NCI-H2081 (cell line): Measurements from ENCODE around the gene RSRC1.
"Not testable (repeated sequence)": the region's sequence is repeated elsewhere in the genome, so short reads cannot be mapped to it uniquely, and the experiment has no call there.

Experiments used
- DNase-seq, 2 experiments: peaks; one replicate each; lab custom pipeline; 2025; lab: John Stamatoyannopoulos, UW

RSRC1 gene

GRCh38 chr3:158329696-158330441, 220.0 kb downstream of the RSRC1 start:
- DNase-seq = not testable (repeated sequence)

DNA sequence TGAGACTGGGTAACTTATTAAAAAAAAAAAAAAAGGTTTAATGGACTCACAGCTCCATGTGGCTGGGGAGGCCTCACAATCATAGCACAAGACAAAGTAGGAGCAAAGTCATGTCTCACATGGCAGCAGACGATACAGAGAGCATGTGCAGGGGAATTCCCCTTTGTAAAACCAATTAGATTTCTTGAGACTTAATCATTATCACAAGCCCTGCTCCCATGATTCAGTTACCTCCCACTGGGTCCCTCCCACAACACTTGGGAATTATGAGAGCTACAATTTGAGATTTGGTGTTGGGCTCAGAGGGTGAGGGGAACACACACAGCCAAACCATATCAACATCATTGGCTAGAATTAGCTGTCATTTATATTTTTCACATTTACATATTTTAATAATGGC, 221.0 kb downstream of the RSRC1 start:
- no peak for DNase-seq

GRCh38 chr3:158333736-158334135, 223.8 kb downstream of the RSRC1 start:
- no peak for DNase-seq

GRCh38 chr3:158337110-158337509, 227.2 kb downstream of the RSRC1 start:
- DNase-seq = no peak

DNA sequence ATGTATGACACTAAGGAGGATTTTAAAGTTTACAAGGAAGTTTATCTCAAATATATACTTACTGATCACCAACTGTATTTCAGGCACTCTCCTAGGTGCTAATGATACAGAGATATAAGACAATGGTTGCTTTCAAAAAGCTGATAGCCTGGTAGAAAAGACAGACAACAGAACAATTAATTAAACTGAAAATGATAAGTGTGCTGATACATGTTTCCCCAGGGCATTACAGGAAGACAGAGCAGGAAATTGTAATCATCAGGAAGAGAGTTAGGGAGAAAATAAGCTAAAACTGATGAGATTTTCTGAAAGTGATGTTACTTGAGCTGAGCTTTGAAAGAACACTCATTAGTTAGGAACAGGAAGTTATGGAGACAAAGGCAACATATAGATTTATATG, 229.7 kb downstream of the RSRC1 start:
- no peak for DNase-seq

DNA sequence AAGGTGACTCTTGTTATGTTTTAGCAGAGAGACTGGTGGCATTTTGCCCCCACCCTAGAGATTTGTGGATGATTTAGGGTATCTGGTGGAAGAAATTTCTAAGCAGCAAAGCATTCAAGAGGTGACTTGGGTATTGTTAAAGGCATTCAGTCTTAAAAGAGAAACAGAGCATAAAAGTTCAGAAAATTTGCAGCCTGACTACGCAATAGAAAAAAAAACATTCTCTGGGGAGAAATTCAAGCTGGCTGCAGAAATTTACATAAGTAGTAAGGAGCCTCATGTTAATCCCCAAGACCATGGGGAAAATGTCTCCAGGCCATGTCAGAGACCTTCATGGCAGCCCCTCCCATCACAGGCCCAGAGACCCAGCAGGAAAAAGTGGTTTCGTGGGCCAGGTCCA, 231.1 kb downstream of the RSRC1 start:
- not testable (repeated sequence) for DNase-seq

- DNase-seq = no peak
Measured at GRCh38 chr3:158347966-158348365, 238.1 kb downstream of the RSRC1 start.

- no peak for DNase-seq
Measured at GRCh38 chr3:158350971-158351370, 241.1 kb downstream of the RSRC1 start.

DNA sequence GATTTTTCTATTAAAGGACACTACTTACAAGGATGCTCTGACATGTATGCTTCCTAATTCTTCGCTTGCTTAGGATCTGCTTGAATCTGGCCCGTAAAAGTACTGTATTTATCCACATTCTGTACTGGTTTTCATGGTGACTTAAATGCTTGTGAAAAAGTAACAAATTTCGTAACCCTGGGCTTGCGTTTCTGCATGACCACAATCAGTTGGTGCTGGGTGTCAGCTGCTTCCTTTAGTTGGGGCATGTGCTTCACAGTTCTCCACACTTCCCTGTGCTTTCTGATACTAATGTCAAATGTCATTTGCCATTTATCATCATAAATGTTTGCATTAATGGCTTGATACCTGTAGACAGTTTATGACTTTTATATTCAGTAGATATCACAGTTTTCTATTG, 242.7 kb downstream of the RSRC1 start:
- no peak for DNase-seq

GRCh38 chr3:158354713-158355112, 244.8 kb downstream of the RSRC1 start:
- no peak for DNase-seq

DNA sequence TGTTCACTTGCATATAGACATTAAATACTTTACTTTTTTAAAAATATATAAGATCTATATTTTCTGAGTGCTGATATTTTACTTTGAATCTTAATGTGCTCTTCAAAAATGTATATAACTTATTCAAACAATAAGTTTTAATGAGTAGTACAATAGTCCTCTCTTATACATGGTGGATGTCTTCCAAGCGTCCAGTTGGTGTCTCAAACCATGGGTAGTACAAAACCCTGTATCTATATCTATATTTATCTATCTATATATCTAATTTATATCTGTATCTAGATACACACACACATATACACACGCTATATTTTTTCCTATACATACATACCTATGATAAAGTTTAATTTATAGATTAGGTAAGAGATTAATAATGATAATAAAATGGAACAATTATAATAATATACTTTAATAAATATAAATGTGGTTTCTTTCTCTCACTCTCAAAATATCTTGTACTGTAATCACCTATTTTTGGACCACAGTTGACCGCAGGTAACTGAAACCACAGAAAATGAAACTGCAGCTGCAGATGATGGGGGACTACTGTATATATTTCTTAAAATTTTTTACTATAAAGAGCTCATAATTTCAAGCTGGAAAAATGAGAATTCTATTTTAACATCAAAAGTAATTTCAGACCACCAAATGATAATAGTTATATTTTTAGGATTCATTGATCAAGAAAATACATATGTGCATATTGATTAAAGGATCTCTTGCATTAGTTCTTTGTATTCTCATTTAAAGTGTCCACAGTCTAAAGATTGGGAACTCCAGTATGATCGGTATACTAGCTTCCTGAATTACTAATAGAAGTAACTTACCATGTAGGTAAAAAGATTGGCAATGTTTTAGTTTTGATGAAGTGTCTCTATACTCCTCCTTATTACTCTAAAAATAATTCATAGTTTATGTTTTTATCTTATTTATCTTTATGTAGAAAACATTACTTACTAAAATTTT, 246.0 kb downstream of the RSRC1 start:
- no peak for DNase-seq

GRCh38 chr3:158359339-158359738, 249.4 kb downstream of the RSRC1 start:
- DNase-seq = no peak

GRCh38 chr3:158360756-158361448, 251.0 kb downstream of the RSRC1 start:
- DNase-seq = no peak

- peak in 1 of 2 experiments; percentile 40 for DNase-seq
Measured at GRCh38 chr3:158368271-158368670, 258.4 kb downstream of the RSRC1 start.

DNA sequence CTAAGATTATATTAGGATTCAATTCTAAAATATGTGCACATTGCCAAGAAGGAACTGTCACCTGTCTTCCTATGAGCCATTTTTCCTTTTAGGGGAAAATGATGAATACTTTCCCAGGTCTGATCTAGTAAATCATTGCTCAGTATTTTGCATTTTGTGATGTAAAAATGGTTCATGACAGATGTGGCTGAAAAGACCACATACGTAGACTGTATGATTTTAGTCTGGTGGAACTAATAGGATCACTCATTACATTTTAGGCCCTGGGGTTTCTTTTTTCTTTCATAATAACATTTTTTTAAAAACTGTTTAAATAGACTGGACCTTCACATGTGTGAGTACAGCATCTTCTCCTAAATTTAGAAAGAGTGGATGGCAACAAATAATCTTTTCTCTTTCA, 259.4 kb downstream of the RSRC1 start:
- no peak for DNase-seq

DNA sequence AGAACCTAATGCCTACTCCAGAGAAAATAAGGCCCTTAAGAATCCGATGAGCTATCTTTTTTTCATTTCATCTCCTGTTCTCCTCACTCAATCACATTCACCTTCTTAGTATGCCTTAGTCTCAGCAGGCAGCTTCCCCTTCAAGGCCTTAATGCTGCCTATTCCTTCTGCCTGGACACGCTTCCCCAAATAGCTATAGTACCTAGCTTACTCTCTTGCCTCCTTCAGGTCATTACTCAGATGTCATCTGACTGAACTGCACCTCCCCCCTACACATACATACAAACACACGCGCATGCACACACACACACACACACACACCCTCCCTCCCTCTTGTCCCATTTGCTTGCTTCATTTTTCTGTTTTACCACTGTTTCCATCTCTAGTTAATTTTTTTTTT, 269.6 kb downstream of the RSRC1 start:
- DNase-seq = no peak

- peak in 1 of 2 experiments; percentile 21 for DNase-seq
Measured at GRCh38 chr3:158381262-158381868, 271.5 kb downstream of the RSRC1 start.

GRCh38 chr3:158382479-158382878, 272.6 kb downstream of the RSRC1 start:
- no peak for DNase-seq

DNA sequence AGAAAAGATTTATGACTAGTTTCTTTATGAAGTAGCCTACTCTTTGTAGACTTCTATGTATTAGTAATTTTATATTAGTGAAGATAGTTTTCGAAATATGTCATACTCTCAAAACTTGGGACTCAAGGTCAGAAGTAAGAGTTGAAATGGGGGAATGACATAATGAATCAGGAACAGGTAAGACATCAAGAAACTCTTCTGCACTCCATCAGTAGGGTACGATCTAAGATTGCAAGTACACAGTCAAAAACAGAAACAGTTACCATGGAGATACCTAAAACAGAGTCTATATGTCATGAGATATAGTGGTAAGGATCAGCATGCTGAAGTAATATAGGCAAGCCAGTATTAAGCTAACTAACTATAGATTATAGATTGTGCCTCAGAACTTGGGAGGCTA, 274.1 kb downstream of the RSRC1 start:
- DNase-seq = no peak

DNA sequence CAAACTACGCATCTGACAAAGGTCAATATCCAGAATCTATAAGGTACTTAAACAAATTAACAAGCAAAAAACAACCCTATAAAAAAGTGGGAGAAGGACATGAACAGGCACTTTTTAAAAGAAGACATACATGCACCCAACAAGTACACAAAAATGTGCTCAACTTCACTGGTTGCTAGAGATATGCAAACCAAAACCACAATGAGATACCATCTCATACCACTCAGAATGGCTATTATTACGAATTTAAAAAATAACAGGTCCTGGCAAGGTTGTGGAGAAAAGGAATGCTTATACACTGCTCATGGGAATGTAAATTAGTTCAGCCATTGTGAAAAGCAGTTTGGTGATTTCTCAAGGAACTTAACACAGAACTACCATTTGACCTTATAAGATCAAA, 285.5 kb downstream of the RSRC1 start:
- DNase-seq = no peak

- DNase-seq = no peak
Measured at GRCh38 chr3:158402590-158402989, 292.7 kb downstream of the RSRC1 start.

- peak in 1 of 2 experiments; percentile 46 for DNase-seq
Measured at GRCh38 chr3:158403013-158403412, 293.1 kb downstream of the RSRC1 start.
